Dermis blood vessel endothelial cell (primary cell): ENCODE data around the gene GLCE. TPM values are rescaled to one million over a fixed set of nuclear protein-coding genes. Genes with fewer than 3 reads are reported as not detected.

Experiments used
- total RNA-seq: library from RNA; depleted of rRNA; stranded (reverse); fragments of >200 nt; gene quantifications from 2 replicates; pipeline ENCODE4 v1.2.3, GENCODE V29; 2014

The GLCE gene
- total RNA-seq, 1 donor from 2014 or later = 65.7 TPM

Other genes with a start within 250 kb of the GLCE start
- gene SPESP1, start 230.1 kb upstream of the GLCE start, total RNA-seq = 1.5 and 4.6 TPM in 2 replicates
- under 0.01 TPM in 1 of 2 replicates, not detected in the other for gene NOX5, start 145.9 kb upstream of the GLCE start, total RNA-seq
- gene PAQR5, start 138.3 kb downstream of the GLCE start, total RNA-seq = under 0.01 TPM in 1 of 2 replicates, not detected in the other